HFF-Myc (cell line): Measurements from ENCODE around the gene TCTN1.

Experiments used
- DNase-seq: peaks from one replicate; pipeline ENCODE4 v3.0.0-alpha.2; 2011; ENCODE audit warnings: low read depth; ENCODE audit errors: extremely low read depth
- H3K4me3 ChIP-seq: replicated peaks from 2 replicates; pipeline ENCODE4 v1.5.1; 2011; ENCODE audit warnings: low read depth, mild to moderate bottlenecking, control low read depth, low read length
- TF ChIP-seq, protein P1 (sequence below): IDR thresholded peaks from 2 replicates; pipeline ENCODE4 v1.5.1; 2012; ENCODE audit warnings: mild to moderate bottlenecking, low read depth, low read length, control low read depth; ENCODE audit errors: missing control alignments

The TCTN1 gene

DNA sequence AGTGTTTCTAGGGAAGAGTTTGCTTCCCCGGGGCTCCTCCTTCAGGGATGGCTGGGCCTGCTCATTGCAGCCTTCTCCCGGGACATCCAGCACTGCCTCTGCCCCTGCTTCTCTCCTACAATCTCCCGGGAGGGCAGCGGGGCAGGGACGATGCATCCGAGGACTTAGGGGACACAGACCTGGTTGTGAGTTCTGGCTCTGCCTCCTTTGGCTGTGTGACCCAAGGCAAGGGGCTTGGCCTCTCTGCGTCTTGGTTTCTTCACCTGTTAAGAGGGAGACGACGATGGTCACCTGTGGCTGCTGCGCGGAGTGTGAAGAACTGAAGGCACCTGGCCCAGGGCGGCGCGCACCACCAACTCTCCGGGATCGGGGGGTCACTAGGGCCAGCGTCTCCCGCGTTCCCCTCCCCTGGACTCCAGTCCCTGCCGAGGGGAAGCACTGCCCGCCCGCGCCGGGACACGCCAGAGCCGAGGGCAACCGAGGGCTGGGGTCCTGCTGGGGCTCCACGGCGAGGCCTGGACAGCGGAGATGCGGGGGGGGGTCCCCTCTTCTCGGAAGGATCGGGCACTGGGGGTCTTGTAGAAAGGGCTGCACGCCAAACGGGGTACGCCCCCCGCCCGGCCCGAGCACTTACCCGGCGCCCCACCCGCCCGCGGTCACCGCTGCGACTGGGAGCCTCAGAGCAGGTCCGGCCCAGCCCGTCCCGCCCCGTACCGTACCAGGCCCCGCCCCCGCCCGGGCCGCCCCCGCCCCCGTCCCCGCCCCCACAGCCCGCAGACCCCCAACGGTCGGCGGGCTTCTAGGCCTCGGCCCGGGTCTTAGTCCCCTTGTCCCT is 74.7 kb downstream of the TCTN1 start, which contains the start of gene HVCN1:
Gene HVCN1, minus strand, starts transcription at position 670 of the 835 bp plus-strand sequence. CDS start 5,870 bp downstream, outside the sequence.
- DNase-seq = no peak
- TF ChIP-seq, protein P1, sequence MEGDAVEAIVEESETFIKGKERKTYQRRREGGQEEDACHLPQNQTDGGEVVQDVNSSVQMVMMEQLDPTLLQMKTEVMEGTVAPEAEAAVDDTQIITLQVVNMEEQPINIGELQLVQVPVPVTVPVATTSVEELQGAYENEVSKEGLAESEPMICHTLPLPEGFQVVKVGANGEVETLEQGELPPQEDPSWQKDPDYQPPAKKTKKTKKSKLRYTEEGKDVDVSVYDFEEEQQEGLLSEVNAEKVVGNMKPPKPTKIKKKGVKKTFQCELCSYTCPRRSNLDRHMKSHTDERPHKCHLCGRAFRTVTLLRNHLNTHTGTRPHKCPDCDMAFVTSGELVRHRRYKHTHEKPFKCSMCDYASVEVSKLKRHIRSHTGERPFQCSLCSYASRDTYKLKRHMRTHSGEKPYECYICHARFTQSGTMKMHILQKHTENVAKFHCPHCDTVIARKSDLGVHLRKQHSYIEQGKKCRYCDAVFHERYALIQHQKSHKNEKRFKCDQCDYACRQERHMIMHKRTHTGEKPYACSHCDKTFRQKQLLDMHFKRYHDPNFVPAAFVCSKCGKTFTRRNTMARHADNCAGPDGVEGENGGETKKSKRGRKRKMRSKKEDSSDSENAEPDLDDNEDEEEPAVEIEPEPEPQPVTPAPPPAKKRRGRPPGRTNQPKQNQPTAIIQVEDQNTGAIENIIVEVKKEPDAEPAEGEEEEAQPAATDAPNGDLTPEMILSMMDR = no peak

DNA sequence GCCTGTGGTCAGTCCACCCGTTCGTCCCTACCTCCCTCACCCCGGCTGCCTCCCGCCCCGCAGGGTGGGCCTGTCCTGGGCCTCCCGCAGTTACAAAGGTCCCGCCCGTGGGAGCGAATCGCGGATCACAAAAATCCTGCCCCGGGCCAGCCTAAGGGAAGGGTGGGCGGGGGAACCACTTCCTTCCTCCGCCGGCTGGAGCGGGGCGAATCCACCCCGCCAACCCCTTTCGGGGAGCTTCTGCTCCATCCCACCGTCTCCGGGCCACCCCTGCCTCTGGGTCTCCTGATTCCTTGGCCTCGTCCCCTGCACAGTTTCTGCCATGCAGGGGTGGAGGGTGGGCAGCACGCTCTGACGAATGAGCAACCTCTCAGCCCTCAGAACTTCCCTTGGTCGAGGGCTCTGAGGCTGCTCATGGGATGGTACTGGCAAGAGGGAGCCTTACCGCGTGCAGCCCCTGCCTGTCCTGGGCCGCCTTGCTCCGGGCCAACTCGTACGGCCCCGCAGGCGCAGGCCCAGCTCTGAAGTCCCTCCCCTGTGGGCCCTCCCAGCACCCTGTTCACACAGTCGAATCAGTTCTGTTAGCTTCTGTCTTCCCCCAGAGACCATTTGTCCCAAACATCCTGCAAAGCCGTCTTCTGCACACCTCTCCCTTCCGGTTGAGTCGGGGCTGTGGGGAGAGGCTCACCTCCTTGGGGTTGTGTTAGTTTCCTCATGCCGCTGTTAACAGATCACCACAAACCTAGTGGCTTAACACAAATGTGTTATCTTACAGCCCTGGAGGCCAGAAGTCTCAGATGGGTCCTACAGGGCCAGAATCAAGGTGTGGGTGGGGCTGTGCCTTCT is 75.6 kb downstream of the TCTN1 start:
- TF ChIP-seq, protein P1 = no peak
- peak overlapping the region; percentile 28 for H3K4me3 ChIP-seq
- no peak for DNase-seq

More for the DNA sequence above, 74.7 kb downstream of the TCTN1 start, which contains the start of gene HVCN1:
- peak within 1 kb of the TSS; percentile 41 for H3K4me3 ChIP-seq

DNA sequence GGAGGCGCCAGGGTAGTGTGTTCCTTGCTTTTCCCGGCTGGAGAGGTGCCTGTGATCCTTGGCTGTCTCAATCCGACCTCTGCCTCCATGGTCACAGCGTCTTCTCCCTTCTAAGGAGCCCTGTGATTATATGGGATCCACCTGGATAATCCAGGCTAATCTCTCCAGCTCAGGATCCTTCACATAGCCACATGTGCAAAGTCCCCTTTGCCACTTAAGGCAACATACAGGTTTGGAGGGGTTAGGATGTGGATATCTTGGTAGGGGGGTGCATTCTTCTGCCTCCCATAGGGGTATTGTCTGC is 76.2 kb downstream of the TCTN1 start:
- TF ChIP-seq, protein P1 = no peak
- no peak overlapping the region for H3K4me3 ChIP-seq
- no peak for DNase-seq

DNA sequence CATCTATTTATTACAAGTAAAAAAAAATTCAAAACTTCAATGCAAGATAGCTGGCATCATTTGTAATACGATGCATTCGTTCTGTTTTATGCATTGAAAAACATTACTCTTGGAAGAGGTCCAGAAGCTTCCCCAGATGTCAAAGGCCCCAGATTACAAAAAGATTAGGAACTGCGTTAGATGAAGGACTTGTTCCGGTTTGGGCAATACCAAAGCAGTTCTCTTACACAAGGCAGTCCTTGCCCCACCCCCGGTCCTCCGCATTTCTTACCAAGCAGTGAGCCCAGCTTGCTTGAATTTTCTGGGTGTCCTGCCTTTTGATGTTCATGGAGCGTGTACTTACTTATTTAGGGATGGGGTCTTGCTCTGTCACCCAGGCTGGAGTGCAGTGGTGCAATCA is 79.8 kb downstream of the TCTN1 start:
- TF ChIP-seq, protein P1 = no peak
- no peak overlapping the region for H3K4me3 ChIP-seq
- no peak for DNase-seq

DNA sequence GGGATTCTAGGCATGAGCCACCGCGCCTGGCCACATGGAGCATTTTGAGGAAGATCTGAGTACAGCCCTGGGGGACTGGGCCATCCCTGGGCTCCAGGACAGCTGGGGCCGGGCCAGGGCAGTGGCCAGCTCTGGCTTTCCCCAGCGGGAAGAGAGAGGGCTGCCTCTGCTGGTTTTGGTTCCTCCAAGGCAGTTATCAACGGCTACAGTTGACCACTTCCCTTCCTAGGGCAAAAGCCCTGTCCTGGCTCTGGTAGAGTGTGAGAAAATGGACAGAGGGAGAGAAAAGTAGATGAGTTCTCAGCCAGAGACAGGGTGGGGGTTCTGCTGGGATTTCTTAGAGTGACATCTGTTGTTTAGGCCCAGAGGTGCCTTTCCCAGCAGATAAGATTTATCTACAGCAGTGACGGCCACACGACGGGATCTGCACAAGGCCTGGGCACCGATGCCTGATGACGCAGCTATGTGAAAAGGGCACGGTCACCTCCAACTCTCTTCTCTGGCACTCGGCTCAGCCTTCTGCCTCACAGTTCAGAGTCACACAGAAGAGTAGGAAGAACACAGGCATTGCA is 80.5 kb downstream of the TCTN1 start:
- TF ChIP-seq, protein P1 = no peak
- no peak for DNase-seq
- no peak overlapping the region for H3K4me3 ChIP-seq

DNA sequence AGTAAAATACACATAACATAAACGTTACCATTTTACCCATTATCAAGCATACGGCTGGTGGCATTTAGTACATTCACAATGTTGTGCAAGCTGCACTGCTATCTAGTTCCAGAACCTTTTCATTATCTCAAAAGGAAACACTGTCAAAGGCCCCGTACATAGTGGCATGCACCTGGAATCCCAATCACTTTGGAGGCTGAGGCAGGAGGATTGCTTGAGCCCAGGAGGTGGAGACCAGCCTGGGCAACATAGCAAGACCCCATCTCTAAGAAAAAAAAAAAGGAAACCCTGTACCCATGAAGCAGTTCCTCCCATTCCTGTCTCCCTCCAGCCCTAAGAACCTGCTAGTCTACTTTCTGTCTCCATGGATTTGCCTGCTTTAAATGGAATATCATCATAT is 82.4 kb downstream of the TCTN1 start:
- no peak for DNase-seq
- TF ChIP-seq, protein P1 = no peak
- no peak overlapping the region for H3K4me3 ChIP-seq
